Fibroblast of lung (primary cell): Measurements from ENCODE around the gene MSH3. TPM values are rescaled to one million over a fixed set of nuclear protein-coding genes. Genes with fewer than 3 reads are reported as not detected.

ENCODE experiments used
- DNase-seq, 2 donors: peaks; one replicate each; pipeline versions ENCODE4 v3.0.0 to v3.0.0-alpha.2; 2010; ENCODE audit warnings: low read depth in 2 of 2
- H2AFZ ChIP-seq: 2 replicates; pipeline ENCODE4 v1.5.1; 2012; ENCODE audit warnings: low read length, control low read depth, inconsistent platforms
- H3K27ac ChIP-seq: 2 replicates; pipeline ENCODE4 v1.5.1; 2011; ENCODE audit warnings: low read length, control low read depth; ENCODE audit not compliant: insufficient read depth
- H3K27me3 ChIP-seq: 2 replicates; pipeline ENCODE4 v1.5.1; 2011; ENCODE audit warnings: mild to moderate bottlenecking, low read length; ENCODE audit not compliant: control insufficient read depth, insufficient read depth
- H3K36me3 ChIP-seq: 2 replicates; pipeline ENCODE4 v1.5.1; 2011; ENCODE audit warnings: low read length; ENCODE audit not compliant: control insufficient read depth, insufficient read depth
- H3K4me1 ChIP-seq: 2 replicates; pipeline ENCODE4 v1.5.1; 2011; ENCODE audit warnings: low read length; ENCODE audit not compliant: control insufficient read depth, insufficient read depth; ENCODE audit errors: extremely low read depth
- H3K4me2 ChIP-seq: 2 replicates; pipeline ENCODE4 v1.5.1; 2011; ENCODE audit warnings: low read length, control low read depth; ENCODE audit not compliant: insufficient read depth; ENCODE audit errors: extremely low read depth
- H3K4me3 ChIP-seq, 4 experiments: fragments of 200-600 bp in 1 of 4; sonication (generic) in 1 of 4; replicated peaks in 1 of 4; 2 replicates each; pipeline ENCODE4 v1.5.1; 2011 to 2016; ENCODE audit warnings: low read length in 4 of 4, low read depth in 3 of 4, mild to moderate bottlenecking in 3 of 4, control low read depth in 2 of 4, inconsistent platforms in 1 of 4, mixed read lengths in 1 of 4; ENCODE audit not compliant: insufficient read depth in 1 of 4; ENCODE audit errors: control extremely low read depth in 1 of 4
- H3K79me2 ChIP-seq: 2 replicates; pipeline ENCODE4 v1.5.1; 2012; ENCODE audit warnings: mild to moderate bottlenecking, low read length, inconsistent platforms; ENCODE audit not compliant: control insufficient read depth, insufficient read depth
- H3K9ac ChIP-seq: 2 replicates; pipeline ENCODE4 v1.5.1; 2011; ENCODE audit warnings: mild to moderate bottlenecking, low read length, control low read depth; ENCODE audit not compliant: insufficient read depth
- H3K9me3 ChIP-seq: 2 replicates; pipeline ENCODE4 v1.5.1; 2012; ENCODE audit warnings: low read depth, low read length; ENCODE audit not compliant: control insufficient read depth, insufficient read depth
- H4K20me1 ChIP-seq: 2 replicates; pipeline ENCODE4 v1.5.1; 2011; ENCODE audit warnings: low read length; ENCODE audit not compliant: control insufficient read depth, insufficient read depth; ENCODE audit errors: extremely low read depth
- EZH2 ChIP-seq: IDR thresholded peaks from 2 replicates; pipeline ENCODE4 v1.5.1; 2012; ENCODE audit warnings: low read length, control low read depth, mild to moderate bottlenecking; ENCODE audit errors: missing control alignments
- polyA plus RNA-seq, 2 donors: library from polyadenylated mRNA; depleted of rRNA in 1 of 2; stranded (reverse) in 1 of 2; unstranded in 1 of 2; fragments of >200 nt; gene quantifications; 2 replicates each; pipeline ENCODE4 v1.2.1, GENCODE V29; 2011 to 2012; ENCODE audit warnings: missing spikeins in 1 of 2
- total RNA-seq: library from RNA; depleted of rRNA; stranded (reverse); fragments of >200 nt; gene quantifications from 2 replicates; pipeline ENCODE4 v1.2.1, GENCODE V29; 2014
- TF ChIP-seq, protein P1 (sequence below), 2 donors: IDR thresholded peaks in 1 of 2; conservative IDR thresholded peaks in 1 of 2; 1 replicate in 1 of 2; 2 replicates in 1 of 2; pipeline ENCODE4 v1.5.1; 2011 to 2012; ENCODE audit warnings: low read length in 2 of 2, control low read depth in 1 of 2, inconsistent platforms in 1 of 2, low read depth in 1 of 2, mild to moderate bottlenecking in 1 of 2

Gene MSH3
- total and polyA plus RNA-seq, 2 donors (not counting 1 experiment from before 2014, with no cell fraction given) = 9.1 to 14.4 TPM

- no peak for TF ChIP-seq EZH2
- TF ChIP-seq, protein P1, sequence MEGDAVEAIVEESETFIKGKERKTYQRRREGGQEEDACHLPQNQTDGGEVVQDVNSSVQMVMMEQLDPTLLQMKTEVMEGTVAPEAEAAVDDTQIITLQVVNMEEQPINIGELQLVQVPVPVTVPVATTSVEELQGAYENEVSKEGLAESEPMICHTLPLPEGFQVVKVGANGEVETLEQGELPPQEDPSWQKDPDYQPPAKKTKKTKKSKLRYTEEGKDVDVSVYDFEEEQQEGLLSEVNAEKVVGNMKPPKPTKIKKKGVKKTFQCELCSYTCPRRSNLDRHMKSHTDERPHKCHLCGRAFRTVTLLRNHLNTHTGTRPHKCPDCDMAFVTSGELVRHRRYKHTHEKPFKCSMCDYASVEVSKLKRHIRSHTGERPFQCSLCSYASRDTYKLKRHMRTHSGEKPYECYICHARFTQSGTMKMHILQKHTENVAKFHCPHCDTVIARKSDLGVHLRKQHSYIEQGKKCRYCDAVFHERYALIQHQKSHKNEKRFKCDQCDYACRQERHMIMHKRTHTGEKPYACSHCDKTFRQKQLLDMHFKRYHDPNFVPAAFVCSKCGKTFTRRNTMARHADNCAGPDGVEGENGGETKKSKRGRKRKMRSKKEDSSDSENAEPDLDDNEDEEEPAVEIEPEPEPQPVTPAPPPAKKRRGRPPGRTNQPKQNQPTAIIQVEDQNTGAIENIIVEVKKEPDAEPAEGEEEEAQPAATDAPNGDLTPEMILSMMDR (conservative IDR thresholded peaks at IDR 0.05 in 1 of 2, IDR thresholded peaks at IDR 0.05 in 1 of 2; ENCODE audit: low read depth in 1 of 2, low read length in 2 of 2) = no peak
Measured at GRCh38 chr5:80698369-80698768, 43.9 kb downstream of the MSH3 start.

GRCh38 chr5:80701597-80701996, 47.1 kb downstream of the MSH3 start:
- Histone ChIP-seq H3K4me2 (no peak overlapping the region), H3K4me1 (no peaks in the 10 kb centered on the region), H3K27ac (no peak overlapping the region), H3K4me3 (no peak overlapping the region), H2AFZ (no peak overlapping the region), H3K9ac (no peak overlapping the region), H3K27me3 (no peaks in the 10 kb centered on the region), H3K36me3 (no peaks in the 10 kb centered on the region), H3K9me3 (no peaks in the 10 kb centered on the region), H4K20me1 (no peaks in the 10 kb centered on the region), H3K79me2 (no peaks in the 10 kb centered on the region)
- TF ChIP-seq EZH2 = no peak
- TF ChIP-seq, protein P1 (conservative IDR thresholded peaks at IDR 0.05 in 1 of 2, IDR thresholded peaks at IDR 0.05 in 1 of 2; ENCODE audit: low read depth in 1 of 2, low read length in 2 of 2) = no peak
- DNase-seq = peak in 1 of 2 donors; percentile 30

More at GRCh38 chr5:80698369-80698768, 43.9 kb downstream of the MSH3 start:
- no peak overlapping the region for H3K27ac ChIP-seq
- H3K4me1 ChIP-seq = no peaks in the 10 kb centered on the region
- H3K36me3 ChIP-seq = no peaks in the 10 kb centered on the region
- H3K27me3 ChIP-seq = no peaks in the 10 kb centered on the region
- no peak overlapping the region for H3K9ac ChIP-seq
- no peak overlapping the region for H2AFZ ChIP-seq
- no peak for DNase-seq
- no peak overlapping the region for H3K4me2 ChIP-seq
- H3K9me3 ChIP-seq = no peaks in the 10 kb centered on the region
- no peak overlapping the region for H3K4me3 ChIP-seq
- H3K79me2 ChIP-seq = no peaks in the 10 kb centered on the region
- no peaks in the 10 kb centered on the region for H4K20me1 ChIP-seq

DNA sequence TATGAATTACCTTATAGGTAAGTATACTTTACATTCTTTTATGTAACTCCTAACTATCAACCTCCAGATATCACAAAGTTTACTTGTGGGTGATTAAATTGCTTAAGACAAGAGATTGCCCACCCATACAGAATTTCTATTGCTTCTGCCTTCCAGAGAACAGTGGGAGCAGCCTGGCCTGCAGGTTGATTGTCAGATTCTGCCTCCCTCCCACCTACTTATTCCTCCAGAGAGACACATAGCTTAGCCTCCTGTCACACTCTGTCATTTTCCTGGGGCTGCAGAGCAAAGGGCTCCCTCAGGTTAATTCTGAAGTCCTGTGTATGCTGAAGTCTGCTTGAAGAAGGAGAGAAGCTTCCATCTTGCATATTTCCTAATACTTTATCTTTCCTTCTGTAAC, 48.8 kb downstream of the MSH3 start:
- no peaks in the 10 kb centered on the region for H4K20me1 ChIP-seq
- H3K27ac ChIP-seq = no peak overlapping the region
- no peak overlapping the region for H3K9ac ChIP-seq
- no peaks in the 10 kb centered on the region for H3K79me2 ChIP-seq
- TF ChIP-seq, protein P1 (conservative IDR thresholded peaks at IDR 0.05 in 1 of 2, IDR thresholded peaks at IDR 0.05 in 1 of 2; ENCODE audit: low read depth in 1 of 2, low read length in 2 of 2) = no peak
- TF ChIP-seq EZH2 = no peak
- DNase-seq = no peak
- H3K27me3 ChIP-seq = no peaks in the 10 kb centered on the region
- no peaks in the 10 kb centered on the region for H3K4me1 ChIP-seq
- no peaks in the 10 kb centered on the region for H3K36me3 ChIP-seq
- no peak overlapping the region for H3K4me2 ChIP-seq
- H3K4me3 ChIP-seq = no peak overlapping the region
- H2AFZ ChIP-seq = no peak overlapping the region
- H3K9me3 ChIP-seq = no peaks in the 10 kb centered on the region
